ENCODE data around the gene TRAPPC2L.

TRAPPC2L gene

GRCh38 chr16:88908307-88908706, 51.4 kb downstream of the TRAPPC2L start:
- ChIA-PET POLR2A (no interaction called here), CTCF (no interaction called here)
- TF ChIP-seq PKNOX1 (IDR thresholded peaks at IDR 0.05) = no peak
- no peak for TF ChIP-seq NFRKB (IDR thresholded peaks at IDR 0.05)
- no peak for TF ChIP-seq SP1 (IDR thresholded peaks at IDR 0.05)
- TF ChIP-seq BHLHE40 (IDR thresholded peaks at IDR 0.05; ENCODE audit: borderline replicate concordance) = no peak
- no peak for TF ChIP-seq SUZ12 (IDR thresholded peaks at IDR 0.05)
- TF ChIP-seq ZNF384 (IDR thresholded peaks at IDR 0.05) = no peak
- no peak for TF ChIP-seq LEF1 (IDR thresholded peaks at IDR 0.05; ENCODE audit: borderline replicate concordance)
- TF ChIP-seq CTBP1 (IDR thresholded peaks at IDR 0.05; ENCODE audit: borderline replicate concordance) = no peak
- TF ChIP-seq ARNT (IDR thresholded peaks at IDR 0.05) = no peak
- no peak for TF ChIP-seq L3MBTL2 (conservative IDR thresholded peaks at IDR 0.05)
- no peak for TF ChIP-seq FOXA1 (IDR thresholded peaks at IDR 0.05)
- TF ChIP-seq TARDBP (IDR thresholded peaks at IDR 0.05) = no peak
- TF ChIP-seq HDGF (IDR thresholded peaks at IDR 0.05; ENCODE audit: borderline replicate concordance) = no peak
- TF ChIP-seq FOXK2 (IDR thresholded peaks at IDR 0.05) = no peak
- no peak for TF ChIP-seq ELF4 (IDR thresholded peaks at IDR 0.05)
- TF ChIP-seq FOXM1 (IDR thresholded peaks at IDR 0.05; ENCODE audit: borderline replicate concordance) = no peak
- DNase-seq (ENCODE audit: extremely low spot score) = no peak

- ChIA-PET CTCF (no interaction called here), POLR2A (no interaction called here)
- DNase-seq (ENCODE audit: extremely low spot score) = no peak
- TF ChIP-seq PKNOX1 (IDR thresholded peaks at IDR 0.05) = no peak
- no peak for TF ChIP-seq SP1 (IDR thresholded peaks at IDR 0.05)
- TF ChIP-seq LEF1 (IDR thresholded peaks at IDR 0.05; ENCODE audit: borderline replicate concordance) = no peak
Measured at GRCh38 chr16:88909431-88910210, 52.7 kb downstream of the TRAPPC2L start.

GRCh38 chr16:88910284-88911135, 53.6 kb downstream of the TRAPPC2L start:
- ChIA-PET CTCF (no interaction called here), POLR2A (no interaction called here)
- DNase-seq (ENCODE audit: extremely low spot score) = no peak
- TF ChIP-seq LEF1 (IDR thresholded peaks at IDR 0.05; ENCODE audit: borderline replicate concordance) (no peak), PKNOX1 (IDR thresholded peaks at IDR 0.05) (no peak), ARNT (IDR thresholded peaks at IDR 0.05) (no peak), ZNF384 (IDR thresholded peaks at IDR 0.05) (no peak), CTBP1 (IDR thresholded peaks at IDR 0.05; ENCODE audit: borderline replicate concordance) (no peak), BHLHE40 (IDR thresholded peaks at IDR 0.05; ENCODE audit: borderline replicate concordance) (no peak), FOXK2 (IDR thresholded peaks at IDR 0.05) (no peak), SUZ12 (IDR thresholded peaks at IDR 0.05) (no peak), FOXM1 (IDR thresholded peaks at IDR 0.05; ENCODE audit: borderline replicate concordance) (no peak), SP1 (IDR thresholded peaks at IDR 0.05) (no peak), FOXA1 (IDR thresholded peaks at IDR 0.05) (no peak), ELF4 (IDR thresholded peaks at IDR 0.05) (no peak), L3MBTL2 (conservative IDR thresholded peaks at IDR 0.05) (no peak), HDGF (IDR thresholded peaks at IDR 0.05; ENCODE audit: borderline replicate concordance) (no peak), TARDBP (IDR thresholded peaks at IDR 0.05) (no peak), NFRKB (IDR thresholded peaks at IDR 0.05) (no peak)

GRCh38 chr16:88911136-88911945, 54.4 kb downstream of the TRAPPC2L start:
- DNase-seq (ENCODE audit: extremely low spot score) = no peak
- ChIA-PET CTCF (no interaction called here), POLR2A (no interaction called here)
- TF ChIP-seq PKNOX1 (IDR thresholded peaks at IDR 0.05) (no peak), TARDBP (IDR thresholded peaks at IDR 0.05) (no peak), L3MBTL2 (conservative IDR thresholded peaks at IDR 0.05) (no peak), LEF1 (IDR thresholded peaks at IDR 0.05; ENCODE audit: borderline replicate concordance) (no peak), SUZ12 (IDR thresholded peaks at IDR 0.05) (no peak), ZNF384 (IDR thresholded peaks at IDR 0.05) (no peak)

- no peak for DNase-seq (ENCODE audit: extremely low spot score)
- no peak for TF ChIP-seq NFRKB (IDR thresholded peaks at IDR 0.05)
- TF ChIP-seq L3MBTL2 (conservative IDR thresholded peaks at IDR 0.05) = no peak
- TF ChIP-seq BHLHE40 (IDR thresholded peaks at IDR 0.05; ENCODE audit: borderline replicate concordance) = no peak
- TF ChIP-seq PKNOX1 (IDR thresholded peaks at IDR 0.05) = no peak
- no peak for TF ChIP-seq TARDBP (IDR thresholded peaks at IDR 0.05)
- TF ChIP-seq ELF4 (IDR thresholded peaks at IDR 0.05) = no peak
- no peak for TF ChIP-seq ARNT (IDR thresholded peaks at IDR 0.05)
- no peak for TF ChIP-seq SUZ12 (IDR thresholded peaks at IDR 0.05)
- TF ChIP-seq FOXK2 (IDR thresholded peaks at IDR 0.05) = no peak
- TF ChIP-seq FOXA1 (IDR thresholded peaks at IDR 0.05) = no peak
- no peak for TF ChIP-seq LEF1 (IDR thresholded peaks at IDR 0.05; ENCODE audit: borderline replicate concordance)
- no peak for TF ChIP-seq FOXM1 (IDR thresholded peaks at IDR 0.05; ENCODE audit: borderline replicate concordance)
- TF ChIP-seq SP1 (IDR thresholded peaks at IDR 0.05) = no peak
- no peak for TF ChIP-seq HDGF (IDR thresholded peaks at IDR 0.05; ENCODE audit: borderline replicate concordance)
- no peak for TF ChIP-seq ZNF384 (IDR thresholded peaks at IDR 0.05)
- TF ChIP-seq CTBP1 (IDR thresholded peaks at IDR 0.05; ENCODE audit: borderline replicate concordance) = no peak
- POLR2A ChIA-PET = no interaction called here
- CTCF ChIA-PET = no interaction called here
Measured at GRCh38 chr16:88911946-88912310, 55.0 kb downstream of the TRAPPC2L start.

Data from HEK293T (cell line).